ENCODE results near the gene PIEZO2. TPM values are rescaled to one million over a fixed set of nuclear protein-coding genes. Genes with fewer than 3 reads are reported as not detected.

Gene PIEZO2
- total RNA-seq, 2 donors from 2014 or later, result not detected

DNA sequence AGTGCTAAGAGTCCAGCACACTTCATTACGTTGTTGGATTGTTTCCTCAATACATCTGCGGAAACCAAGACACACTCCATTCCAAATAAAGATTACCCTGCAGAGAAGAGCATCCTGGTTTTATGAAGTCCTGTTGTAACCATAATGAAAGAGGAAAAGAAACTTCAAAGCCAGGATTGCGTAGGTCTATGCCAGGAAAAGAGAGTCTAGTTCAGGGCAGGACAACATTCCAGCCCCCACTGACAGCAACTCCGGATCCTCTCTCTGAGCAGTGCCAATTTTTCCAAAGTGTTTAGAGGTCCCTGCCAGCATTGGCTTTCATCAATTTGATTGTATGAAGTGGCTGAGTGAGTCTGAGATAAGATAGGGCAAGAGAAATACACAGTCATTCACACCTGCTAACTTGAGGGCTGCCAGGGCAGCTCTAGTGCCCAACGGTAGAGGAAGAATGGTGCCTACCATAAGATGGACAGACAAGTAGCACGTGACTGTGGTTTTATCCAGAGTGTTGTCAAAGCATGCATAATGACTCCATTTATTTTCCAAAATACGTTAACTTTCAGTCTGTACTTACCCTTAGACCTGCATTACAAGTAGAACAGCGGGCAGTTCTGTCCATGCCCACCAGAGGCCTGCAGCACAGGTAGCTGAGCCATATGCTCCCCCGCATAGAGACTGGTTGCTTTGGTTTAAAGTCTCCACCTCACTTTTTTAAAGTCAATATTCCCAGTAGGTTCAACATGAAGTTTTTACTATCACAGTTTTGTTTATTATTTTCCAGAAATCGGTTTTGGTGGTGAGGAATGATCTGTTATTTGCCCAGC is 23.7 kb downstream of the PIEZO2 start:
- ATAC-seq (no peak), DNase-seq (ENCODE audit: low spot score in 2 of 2) (no peak)
- no peak overlapping the region for H3K27ac Mint-ChIP-seq
- peaks cover 6 to 8% of the 10 kb centered on the region in 2 donors for H3K36me3 Mint-ChIP-seq
- peaks cover 7 to 10% of the 10 kb centered on the region in 2 donors for H3K9me3 Mint-ChIP-seq

DNA sequence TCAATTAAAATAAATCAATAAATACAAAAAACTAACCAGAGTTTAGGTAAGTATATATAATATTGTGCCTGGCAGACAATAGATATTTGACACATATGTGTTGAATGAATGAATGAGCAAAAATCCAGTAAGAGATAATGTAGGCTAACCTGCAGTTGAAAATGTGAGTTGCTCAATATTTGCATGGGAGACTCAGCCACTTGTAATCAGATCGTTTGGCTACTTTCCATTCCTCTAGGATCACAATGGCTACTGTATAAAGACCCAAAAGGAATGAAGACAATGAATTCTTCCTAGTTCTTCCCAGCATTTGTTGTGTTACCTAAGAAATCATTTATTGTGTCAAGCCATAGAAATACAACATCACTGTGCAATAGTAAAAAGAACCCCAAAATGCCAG is 25.3 kb downstream of the PIEZO2 start:
- peaks cover 6 to 10% of the 10 kb centered on the region in 2 donors for H3K9me3 Mint-ChIP-seq
- H3K36me3 Mint-ChIP-seq, result peaks cover 6 to 7% of the 10 kb centered on the region in 2 donors
- no peak for ATAC-seq
- H3K27ac Mint-ChIP-seq, result no peak overlapping the region
- DNase-seq (ENCODE audit: low spot score in 2 of 2), result no peak

DNA sequence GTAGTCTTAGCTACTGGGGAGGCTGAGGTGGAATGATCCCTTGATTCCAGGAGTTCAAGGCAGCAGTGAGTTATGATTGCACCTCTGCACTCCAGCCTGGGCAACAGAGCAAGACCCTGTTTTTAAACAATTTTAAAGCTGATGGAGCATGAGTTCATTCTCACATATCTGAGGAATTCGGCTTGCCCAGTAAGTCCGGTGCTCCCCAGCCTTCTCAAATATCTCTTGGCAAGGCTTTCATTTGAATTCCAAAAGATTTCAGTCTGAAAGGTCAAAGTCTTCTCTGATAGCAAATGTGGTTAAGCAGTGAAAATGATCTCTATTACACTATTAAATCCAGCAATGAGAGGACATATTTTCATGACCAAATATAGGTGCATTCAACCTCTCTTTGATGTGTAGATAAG is 27.9 kb downstream of the PIEZO2 start:
- Mint-ChIP-seq H3K27ac (no peak overlapping the region), H3K36me3 (no peaks in the 10 kb centered on the region), H3K9me3 (no peaks in the 10 kb centered on the region)
- no peak for DNase-seq (ENCODE audit: low spot score in 2 of 2)
- ATAC-seq, result no peak

DNA sequence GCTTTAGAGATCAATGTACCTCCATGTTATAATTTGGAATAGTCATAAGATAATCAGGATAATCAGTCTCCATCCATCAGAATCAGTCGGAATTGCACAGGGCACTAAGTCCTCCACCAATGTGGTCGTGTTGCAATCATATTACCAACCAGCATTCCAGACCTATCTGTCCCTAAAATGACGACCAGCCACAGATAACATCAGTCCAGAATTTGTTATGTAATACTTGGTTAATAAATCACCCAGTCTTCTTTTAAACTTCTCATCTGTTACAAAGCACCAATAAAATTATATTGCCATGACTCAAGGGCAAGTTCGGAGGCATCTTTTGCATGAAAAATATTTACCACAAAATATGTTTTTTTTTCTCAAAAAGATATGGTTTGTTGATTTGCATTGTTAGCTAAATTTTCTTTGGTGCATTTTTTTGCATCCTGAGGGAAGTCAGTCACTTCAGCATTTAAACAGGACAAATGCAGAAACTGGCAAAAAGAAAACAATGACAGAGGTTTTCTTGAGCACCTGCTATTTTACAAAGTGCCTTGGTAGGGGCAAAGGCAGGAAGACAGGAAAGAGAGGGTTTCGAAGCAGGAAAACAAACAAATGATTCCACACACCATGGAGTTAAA is 29.3 kb downstream of the PIEZO2 start:
- Mint-ChIP-seq H3K27ac (no peak overlapping the region), H3K36me3 (no peaks in the 10 kb centered on the region), H3K9me3 (no peaks in the 10 kb centered on the region)
- ATAC-seq (no peak), DNase-seq (ENCODE audit: low spot score in 2 of 2) (no peak)

DNA sequence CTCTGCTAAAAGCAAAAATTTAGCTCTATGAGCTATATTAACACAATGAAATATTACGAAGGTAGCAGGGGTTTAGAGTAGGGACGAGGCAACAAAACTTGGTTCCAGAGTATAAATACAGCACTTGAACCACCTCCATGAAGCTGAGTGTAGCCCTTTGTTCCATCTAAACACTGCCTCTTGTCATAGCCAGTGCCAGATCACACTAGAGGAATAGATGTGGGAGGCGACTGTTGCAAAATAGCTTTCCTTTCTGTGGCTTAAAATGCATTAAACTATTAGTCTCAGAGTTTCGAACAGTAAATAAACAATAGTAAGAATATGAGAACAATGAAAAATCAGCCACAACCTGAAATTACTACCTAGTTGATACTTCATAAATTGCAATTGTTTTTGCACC is 29.8 kb downstream of the PIEZO2 start:
- Mint-ChIP-seq H3K36me3 (no peaks in the 10 kb centered on the region), H3K9me3 (no peaks in the 10 kb centered on the region), H3K27ac (no peak overlapping the region)
- DNase-seq (ENCODE audit: low spot score in 2 of 2) (no peak), ATAC-seq (no peak)

DNA sequence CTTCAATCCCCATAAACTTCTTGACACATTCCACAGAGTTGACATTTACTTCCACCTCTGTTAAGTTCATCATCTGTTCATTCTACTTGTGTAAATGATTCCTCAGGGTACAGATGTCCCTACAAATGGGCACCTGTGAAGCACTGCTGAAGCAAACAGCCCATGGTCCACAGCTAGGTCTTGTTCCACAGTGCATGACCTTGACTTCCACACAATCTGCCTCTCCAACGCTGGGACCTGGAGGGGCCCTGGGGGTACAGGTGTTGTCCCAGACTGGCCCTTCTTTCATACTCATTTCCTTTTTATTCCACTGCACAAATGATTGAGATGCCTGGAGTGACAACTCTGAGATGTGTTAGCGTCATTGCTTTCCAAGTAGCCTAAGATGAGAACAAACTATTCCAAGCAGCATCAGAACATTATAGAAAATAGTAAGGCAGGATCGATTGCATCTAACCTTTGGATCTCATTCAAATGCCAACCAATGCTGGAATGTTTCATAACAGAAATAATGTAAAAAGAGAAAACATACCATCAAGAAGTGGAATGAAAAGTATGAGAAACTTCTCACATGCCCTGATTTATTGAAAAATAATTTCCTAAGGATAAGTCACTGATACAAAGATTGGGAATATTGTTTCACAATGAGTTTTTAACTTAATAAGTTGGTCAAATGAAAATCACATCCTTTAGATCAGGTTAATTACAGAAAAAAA is 31.2 kb downstream of the PIEZO2 start:
- DNase-seq (ENCODE audit: low spot score in 2 of 2) (no peak), ATAC-seq (no peak)
- H3K27ac Mint-ChIP-seq, result no peak overlapping the region
- peaks cover 0 to 4% of the 10 kb centered on the region in 2 donors for H3K9me3 Mint-ChIP-seq
- H3K36me3 Mint-ChIP-seq, result no peaks in the 10 kb centered on the region

DNA sequence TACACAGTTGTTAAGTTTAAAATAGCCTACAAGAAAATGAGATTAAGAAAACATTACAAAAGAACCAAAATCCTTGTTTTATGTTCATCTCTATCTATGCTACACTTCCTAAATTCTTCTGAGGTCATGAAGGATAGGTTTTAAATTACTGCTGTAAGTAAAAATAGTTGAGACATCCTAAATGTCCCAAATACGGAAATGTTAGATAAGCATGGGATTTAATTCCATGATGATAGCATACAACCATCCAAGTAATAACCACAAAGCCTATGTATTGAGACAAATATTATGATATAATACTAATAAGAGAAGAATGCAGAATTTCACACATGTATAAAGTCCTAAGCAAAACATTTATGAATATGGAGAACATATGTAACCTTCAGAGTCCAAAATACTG is 34.1 kb downstream of the PIEZO2 start:
- peaks cover 0 to 4% of the 10 kb centered on the region in 2 donors for H3K9me3 Mint-ChIP-seq
- DNase-seq (ENCODE audit: low spot score in 2 of 2), result no peak
- no peak for ATAC-seq
- H3K27ac Mint-ChIP-seq, result no peak overlapping the region
- H3K36me3 Mint-ChIP-seq, result no peaks in the 10 kb centered on the region

DNA sequence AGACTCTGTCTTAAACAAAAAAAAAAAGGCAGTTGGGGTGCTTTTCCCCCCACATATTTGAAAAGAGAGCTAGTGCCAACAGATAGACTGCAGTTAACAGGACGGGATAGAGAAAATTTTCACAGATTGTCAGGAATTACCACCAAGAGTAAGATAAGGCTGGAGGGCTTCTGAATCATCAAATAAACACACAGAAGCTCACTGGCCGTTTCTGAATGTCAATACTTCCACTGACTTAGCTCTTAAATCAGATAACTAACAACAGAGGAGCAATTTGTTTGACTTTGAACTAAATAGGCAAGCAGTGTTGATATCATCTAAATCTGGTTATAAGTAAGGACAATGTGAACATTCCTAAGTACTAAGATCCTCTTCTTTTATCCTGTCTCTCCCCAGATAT is 34.7 kb downstream of the PIEZO2 start:
- no peak for ATAC-seq
- no peak for DNase-seq (ENCODE audit: low spot score in 2 of 2)
- H3K36me3 Mint-ChIP-seq, result no peaks in the 10 kb centered on the region
- H3K27ac Mint-ChIP-seq, result no peak overlapping the region
- peaks cover 0 to 4% of the 10 kb centered on the region in 2 donors for H3K9me3 Mint-ChIP-seq

DNA sequence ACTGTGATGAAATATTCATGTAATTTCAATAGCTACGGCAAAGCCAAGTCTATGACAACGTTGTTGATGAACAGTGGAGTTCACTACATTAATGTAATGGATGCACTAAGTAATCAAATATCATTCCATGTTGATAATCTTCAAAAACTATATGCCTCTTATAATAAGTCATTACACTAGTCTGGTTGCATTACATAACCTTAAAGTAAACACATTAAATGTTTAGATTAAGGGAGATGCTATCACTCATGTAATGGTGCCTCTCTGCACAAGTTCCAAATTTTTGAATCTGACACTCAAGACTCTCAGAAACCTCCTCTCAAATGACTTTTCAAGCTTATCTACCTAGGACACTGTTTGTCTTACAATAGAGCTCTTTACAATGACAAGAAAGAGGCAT is 35.4 kb downstream of the PIEZO2 start:
- H3K9me3 Mint-ChIP-seq, result peaks cover 0 to 4% of the 10 kb centered on the region in 2 donors
- H3K27ac Mint-ChIP-seq, result no peak overlapping the region
- ATAC-seq (no peak), DNase-seq (ENCODE audit: low spot score in 2 of 2) (no peak)
- H3K36me3 Mint-ChIP-seq, result no peaks in the 10 kb centered on the region

DNA sequence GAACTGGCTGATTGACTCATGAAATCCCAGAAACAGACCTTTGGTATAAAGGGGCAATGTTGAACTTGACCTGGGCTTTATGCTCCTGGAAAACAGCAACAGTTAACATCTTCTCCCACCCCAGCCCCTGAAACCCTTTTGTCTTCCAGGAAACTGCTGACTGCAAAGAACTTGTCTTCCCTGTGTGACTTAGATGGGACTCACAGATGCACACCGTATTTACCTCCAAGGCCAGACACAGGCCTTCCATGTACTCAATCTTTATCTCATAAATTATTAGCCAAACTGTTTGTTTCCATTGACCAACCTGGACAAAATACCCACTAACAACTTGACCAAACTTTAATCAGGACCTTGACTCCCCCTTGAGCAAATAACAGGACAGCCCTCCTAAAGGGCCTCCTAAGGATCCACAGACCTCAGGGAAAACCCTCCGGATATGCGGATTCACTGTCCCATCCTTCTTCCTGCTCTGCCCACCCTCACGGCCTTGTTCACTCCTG is 36.3 kb downstream of the PIEZO2 start:
- Mint-ChIP-seq H3K36me3 (no peaks in the 10 kb centered on the region), H3K27ac (no peak overlapping the region), H3K9me3 (peaks cover 0 to 4% of the 10 kb centered on the region in 2 donors)
- DNase-seq (ENCODE audit: low spot score in 2 of 2) (no peak), ATAC-seq (no peak)

DNA sequence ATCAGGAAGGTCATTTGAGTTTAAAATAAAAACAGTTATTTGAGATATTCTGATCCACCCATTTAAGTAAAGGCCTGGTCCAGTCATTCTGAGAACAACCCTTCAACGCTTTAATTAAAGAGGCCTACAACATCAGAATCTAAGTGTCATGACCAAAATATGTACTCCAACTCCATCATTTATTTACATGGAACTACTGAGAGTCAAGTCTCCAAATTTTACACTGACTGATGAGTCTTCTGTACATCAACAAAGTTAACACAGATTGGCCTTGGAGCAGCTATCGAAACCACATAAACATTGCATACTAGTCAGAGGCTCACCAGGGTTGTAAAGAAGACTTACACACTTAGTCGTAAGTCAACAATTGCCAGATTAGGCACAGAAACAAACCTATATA is 37.1 kb downstream of the PIEZO2 start:
- Mint-ChIP-seq H3K27ac (no peak overlapping the region), H3K36me3 (no peaks in the 10 kb centered on the region)
- no peak for DNase-seq (ENCODE audit: low spot score in 2 of 2)

DNA sequence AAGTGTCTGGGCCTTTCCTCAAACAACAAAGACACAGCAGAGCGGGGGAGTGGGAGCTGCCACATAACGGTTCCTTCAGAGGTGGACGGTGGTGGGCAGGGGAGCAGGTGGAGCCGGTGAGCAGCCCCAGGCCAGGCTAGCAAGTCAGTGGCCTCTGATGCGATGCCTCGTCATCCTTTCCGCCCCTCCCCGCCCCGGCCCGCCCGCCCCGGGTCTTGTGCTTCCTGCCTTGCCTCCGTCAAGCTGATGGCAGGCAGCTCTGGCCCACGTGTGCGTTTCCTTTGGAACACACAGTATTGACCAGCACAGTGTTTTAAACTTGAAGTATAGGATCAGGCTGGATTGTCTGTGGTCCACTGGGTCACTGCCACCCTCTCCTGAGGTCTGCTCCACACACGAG is 38.9 kb downstream of the PIEZO2 start:
- no peak for DNase-seq (ENCODE audit: low spot score in 2 of 2)
- no peak for ATAC-seq
- no peaks in the 10 kb centered on the region for H3K36me3 Mint-ChIP-seq
- H3K27ac Mint-ChIP-seq, result no peak overlapping the region
- H3K9me3 Mint-ChIP-seq, result peaks cover 0 to 4% of the 10 kb centered on the region in 2 donors

More for the DNA sequence above, 37.1 kb downstream of the PIEZO2 start:
- no peak for ATAC-seq
- peaks cover 0 to 4% of the 10 kb centered on the region in 2 donors for H3K9me3 Mint-ChIP-seq

DNA sequence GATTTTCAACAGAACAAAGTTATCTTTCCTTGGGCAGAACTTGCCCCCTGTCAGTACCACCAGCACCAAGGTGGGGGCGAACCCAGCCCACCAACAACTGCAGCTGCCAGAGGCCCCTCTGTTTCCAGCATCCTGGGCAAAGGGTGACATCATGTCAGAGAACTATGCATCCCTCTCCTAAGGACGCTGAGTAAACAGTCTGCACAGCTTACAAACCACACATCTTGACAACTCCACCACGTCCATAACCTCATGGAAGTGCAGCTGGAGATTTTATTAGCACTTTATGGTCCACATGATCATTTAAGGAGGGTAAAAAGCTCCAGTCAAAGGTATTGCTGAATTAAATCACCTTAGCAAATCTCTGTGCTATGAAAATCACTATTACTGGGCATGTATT is 40.4 kb downstream of the PIEZO2 start:
- no peak overlapping the region for H3K27ac Mint-ChIP-seq
- ATAC-seq (no peak), DNase-seq (ENCODE audit: low spot score in 2 of 2) (no peak)
- peaks cover 0 to 4% of the 10 kb centered on the region in 2 donors for H3K9me3 Mint-ChIP-seq
- no peaks in the 10 kb centered on the region for H3K36me3 Mint-ChIP-seq

DNA sequence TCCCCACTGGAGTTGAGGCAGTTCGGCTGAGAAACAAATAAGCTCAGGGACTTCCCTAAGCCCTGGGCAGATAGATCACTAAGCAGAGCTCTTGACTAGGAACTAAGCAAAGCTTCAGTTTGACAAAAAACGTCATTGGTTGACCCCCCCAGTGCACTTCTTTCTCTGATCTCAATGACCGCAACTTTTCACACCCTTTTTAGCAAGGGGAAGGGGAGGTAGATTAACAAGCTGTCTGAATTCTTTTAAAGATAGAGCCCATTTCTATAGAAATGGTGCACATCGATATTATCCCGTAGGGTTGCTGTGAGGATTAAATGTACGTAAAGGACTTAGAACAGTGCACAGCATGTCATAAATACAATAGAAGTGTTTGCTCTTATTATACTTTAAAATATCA is 42.5 kb downstream of the PIEZO2 start:
- ATAC-seq, result no peak
- no peak for DNase-seq (ENCODE audit: low spot score in 2 of 2)
- H3K27ac Mint-ChIP-seq, result no peak overlapping the region
- no peaks in the 10 kb centered on the region for H3K36me3 Mint-ChIP-seq
- H3K9me3 Mint-ChIP-seq, result no peaks in the 10 kb centered on the region

DNA sequence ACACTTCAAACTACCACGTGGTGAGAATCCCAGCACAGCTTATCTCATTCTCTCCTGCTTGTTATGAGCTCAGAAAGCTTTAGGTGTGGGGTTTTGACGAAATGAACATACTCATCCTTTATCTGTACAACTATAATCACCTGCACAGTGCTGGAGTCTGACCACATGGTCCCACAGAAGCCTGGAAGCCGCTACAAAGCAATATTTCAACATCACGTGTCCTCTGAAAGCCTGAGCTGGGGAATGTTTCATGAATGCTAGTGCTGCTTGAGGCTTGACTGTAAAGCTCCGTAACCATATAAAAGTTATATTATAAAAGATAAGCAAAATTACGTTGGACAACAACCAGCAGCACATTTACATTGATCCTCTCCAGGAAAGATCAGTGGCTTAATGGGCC is 43.9 kb downstream of the PIEZO2 start:
- ATAC-seq (no peak), DNase-seq (ENCODE audit: low spot score in 2 of 2) (no peak)
- no peaks in the 10 kb centered on the region for H3K36me3 Mint-ChIP-seq
- no peaks in the 10 kb centered on the region for H3K9me3 Mint-ChIP-seq
- no peak overlapping the region for H3K27ac Mint-ChIP-seq

DNA sequence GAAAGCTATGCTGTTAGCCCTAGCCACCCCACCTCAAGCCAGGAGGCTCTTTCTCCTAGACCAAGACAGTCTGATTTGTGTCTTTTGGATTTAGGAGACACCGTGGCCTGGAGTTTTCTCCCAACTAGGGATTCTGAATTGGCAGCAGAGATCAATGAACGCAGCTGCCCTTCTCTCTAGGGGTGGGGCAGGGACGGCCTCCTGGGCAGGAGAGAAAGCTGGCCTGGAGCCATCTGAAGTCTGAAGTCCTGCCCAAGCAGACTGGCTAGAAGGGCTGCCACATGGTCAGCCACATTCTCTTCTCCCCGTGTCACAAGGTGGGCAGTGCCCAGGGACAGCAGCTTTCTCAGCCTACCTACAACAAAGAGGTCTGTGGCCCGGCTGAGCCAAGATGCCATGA is 45.1 kb downstream of the PIEZO2 start:
- Mint-ChIP-seq H3K27ac (no peak overlapping the region), H3K9me3 (no peaks in the 10 kb centered on the region), H3K36me3 (no peaks in the 10 kb centered on the region)
- DNase-seq (ENCODE audit: low spot score in 2 of 2) (no peak), ATAC-seq (no peak)

All from activated naive CD4-positive, alpha-beta T cell treated with anti-CD3 and anti-CD28 coated beads, Interleukin-2, amount 50 U/mL, for 72 hours (primary cell).